Activated CD4-positive, alpha-beta memory T cell treated with anti-CD3 and anti-CD28 coated beads, Interleukin-2, amount 10 ng/mL, durations not matched to agents 7 days and 5 days (primary cell): Measurements from ENCODE around the gene SCGB1C2. TPM values are rescaled to one million over a fixed set of nuclear protein-coding genes. Genes with fewer than 3 reads are reported as not detected.
A peak's percentile ranks its signal among the peaks of the same experiment; 100 is the strongest.

Experiments used
- CTCF ChIA-PET: fragments of 350-600 bp; sonication (Branson Sonifier 250); formaldehyde crosslinking; loops from one replicate; lab custom pipeline; 2021; ENCODE audit warnings: antibody characterized with exemption, inconsistent platforms; lab: Charles Lee
- POLR2A ChIA-PET: fragments of 350-600 bp; sonication (Branson Sonifier 250); formaldehyde crosslinking; loops from one replicate; lab custom pipeline; 2021; ENCODE audit warnings: antibody characterized with exemption; lab: Charles Lee
- DNase-seq: peaks from one replicate; pipeline ENCODE4 v3.0.0-alpha.2; 2020
- H3K27ac Mint-ChIP-seq: one replicate; pipeline ENCODE4 v1.8.0; 2021; ENCODE audit warnings: mild to moderate bottlenecking, mixed read lengths
- H3K27me3 Mint-ChIP-seq: one replicate; pipeline ENCODE4 v1.8.0; 2021; ENCODE audit warnings: mixed read lengths
- H3K36me3 Mint-ChIP-seq: one replicate; pipeline ENCODE4 v1.8.0; 2021; ENCODE audit warnings: low read depth, mixed read lengths
- H3K4me1 Mint-ChIP-seq: one replicate; pipeline ENCODE4 v1.8.0; 2021; ENCODE audit warnings: mixed read lengths
- H3K4me3 Mint-ChIP-seq: one replicate; pipeline ENCODE4 v1.8.0; 2021; ENCODE audit warnings: mild to moderate bottlenecking, mixed read lengths
- H3K9me3 Mint-ChIP-seq: one replicate; pipeline ENCODE4 v1.8.0; 2021; ENCODE audit warnings: mixed read lengths
- total RNA-seq, 2 experiments: library from RNA; stranded (reverse); gene quantifications; one replicate each; pipeline ENCODE4 v1.2.3, GENCODE V29; 2021

Gene SCGB1C2
- total RNA-seq, 2 experiments from 2014 or later: not detected

DNA sequence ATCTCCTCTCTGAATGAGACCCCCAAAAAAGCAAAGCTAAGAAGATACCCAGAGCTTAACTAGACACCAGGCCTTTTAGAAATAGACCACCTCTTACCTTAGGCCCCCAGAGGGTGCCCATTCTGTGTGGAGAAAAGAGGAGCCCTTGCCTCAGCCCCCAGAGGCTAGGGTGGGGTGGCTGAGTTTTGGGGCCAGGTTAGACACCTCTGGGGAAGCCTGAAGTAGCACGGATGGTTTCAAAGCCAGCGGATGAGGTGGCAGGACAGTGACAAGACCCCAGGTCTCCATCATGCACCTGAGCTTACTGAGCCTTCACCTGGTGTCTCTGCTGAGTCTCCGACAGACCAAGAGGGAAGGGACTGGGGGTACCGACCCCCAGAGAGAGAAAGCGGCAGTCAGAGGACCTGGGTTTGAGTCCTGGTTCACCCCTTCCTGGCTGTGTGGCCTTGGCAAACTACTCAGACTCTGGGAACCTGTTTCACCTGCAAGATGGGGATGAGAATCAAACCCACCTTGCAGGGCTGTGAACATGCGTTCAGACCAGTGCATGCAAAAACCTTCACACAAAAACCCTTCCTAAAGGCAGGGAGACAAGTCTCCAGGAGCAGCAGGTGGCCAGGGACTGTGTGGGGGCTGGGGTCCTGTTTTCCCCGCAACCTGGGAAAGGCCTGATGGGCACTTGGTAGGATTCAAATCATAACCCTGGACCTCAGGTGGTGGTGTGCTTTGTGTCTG, 7.7 kb downstream of the SCGB1C2 start:
- CTCF ChIA-PET: interaction anchor here (1.2 kb wide), 1 partner anchor 267 kb away, joined by 3 read pairs; no protein-coding TSS in a partner anchor
- Mint-ChIP-seq H3K4me1 (peaks cover 1% of the 10 kb centered on the region), H3K4me3 (no peak overlapping the region), H3K27me3 (peaks cover 4% of the 10 kb centered on the region), H3K9me3 (no peaks in the 10 kb centered on the region), H3K27ac (no peak overlapping the region), H3K36me3 (no peaks in the 10 kb centered on the region)
- POLR2A ChIA-PET: no interaction called here
- peak; percentile 15 for DNase-seq

DNA sequence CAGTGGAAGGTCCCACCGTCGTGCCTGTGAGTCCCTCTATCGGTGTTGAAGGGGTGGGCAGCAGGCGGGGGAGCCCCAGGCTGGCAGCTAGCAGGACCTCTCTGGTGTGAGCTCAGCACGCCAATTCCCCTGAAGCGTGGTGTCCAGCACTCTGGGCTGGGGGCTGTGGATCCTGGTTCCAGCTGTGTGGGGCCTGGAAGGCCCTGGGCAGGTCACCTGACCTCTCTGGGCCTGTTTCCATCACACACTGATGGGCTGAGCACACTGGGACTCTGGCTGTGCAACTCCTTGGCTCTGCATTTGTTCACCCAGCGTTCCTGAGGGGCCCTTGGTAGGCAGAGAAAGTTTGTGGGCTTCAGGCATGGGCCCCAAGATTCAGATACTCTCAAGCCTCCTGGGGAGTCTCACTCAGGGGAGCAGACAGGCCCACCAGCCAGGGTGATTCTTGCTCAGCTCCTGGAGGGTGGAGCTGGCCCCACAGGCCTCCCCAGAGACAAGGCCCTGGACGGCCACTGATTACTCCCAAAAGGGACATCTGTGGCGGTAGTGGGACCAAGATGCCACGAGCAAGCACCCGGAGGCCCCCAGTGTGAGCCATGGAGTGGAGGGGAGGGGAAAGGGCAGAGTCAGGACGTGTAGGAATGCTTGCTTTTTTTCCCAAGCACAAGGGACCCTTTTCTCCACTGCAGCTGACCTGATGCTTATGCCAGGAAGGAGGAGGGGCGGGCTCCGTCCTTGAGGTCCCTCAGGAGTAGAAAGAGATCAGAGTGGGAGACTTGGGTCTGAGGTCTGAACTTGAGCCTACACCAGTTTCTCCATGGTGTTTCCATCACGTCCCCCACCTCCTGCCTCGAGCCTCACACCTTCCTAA, 8.5 kb downstream of the SCGB1C2 start:
- Mint-ChIP-seq H3K4me3 (no peak overlapping the region), H3K27ac (no peak overlapping the region), H3K9me3 (no peaks in the 10 kb centered on the region), H3K4me1 (peaks cover 1% of the 10 kb centered on the region), H3K27me3 (peaks cover 5% of the 10 kb centered on the region), H3K36me3 (no peaks in the 10 kb centered on the region)
- CTCF ChIA-PET: no interaction called here
- POLR2A ChIA-PET: no interaction called here
- no peak for DNase-seq

GRCh38 chr17:146546-146945, 9.2 kb downstream of the SCGB1C2 start:
- DNase-seq: no peak
- H3K9me3 Mint-ChIP-seq: no peaks in the 10 kb centered on the region
- ChIA-PET POLR2A (no interaction called here), CTCF (no interaction called here)
- no peak overlapping the region for H3K4me3 Mint-ChIP-seq
- H3K27me3 Mint-ChIP-seq: peaks cover 5% of the 10 kb centered on the region
- H3K36me3 Mint-ChIP-seq: no peaks in the 10 kb centered on the region
- no peak overlapping the region for H3K27ac Mint-ChIP-seq
- peaks cover 1% of the 10 kb centered on the region for H3K4me1 Mint-ChIP-seq

DNA sequence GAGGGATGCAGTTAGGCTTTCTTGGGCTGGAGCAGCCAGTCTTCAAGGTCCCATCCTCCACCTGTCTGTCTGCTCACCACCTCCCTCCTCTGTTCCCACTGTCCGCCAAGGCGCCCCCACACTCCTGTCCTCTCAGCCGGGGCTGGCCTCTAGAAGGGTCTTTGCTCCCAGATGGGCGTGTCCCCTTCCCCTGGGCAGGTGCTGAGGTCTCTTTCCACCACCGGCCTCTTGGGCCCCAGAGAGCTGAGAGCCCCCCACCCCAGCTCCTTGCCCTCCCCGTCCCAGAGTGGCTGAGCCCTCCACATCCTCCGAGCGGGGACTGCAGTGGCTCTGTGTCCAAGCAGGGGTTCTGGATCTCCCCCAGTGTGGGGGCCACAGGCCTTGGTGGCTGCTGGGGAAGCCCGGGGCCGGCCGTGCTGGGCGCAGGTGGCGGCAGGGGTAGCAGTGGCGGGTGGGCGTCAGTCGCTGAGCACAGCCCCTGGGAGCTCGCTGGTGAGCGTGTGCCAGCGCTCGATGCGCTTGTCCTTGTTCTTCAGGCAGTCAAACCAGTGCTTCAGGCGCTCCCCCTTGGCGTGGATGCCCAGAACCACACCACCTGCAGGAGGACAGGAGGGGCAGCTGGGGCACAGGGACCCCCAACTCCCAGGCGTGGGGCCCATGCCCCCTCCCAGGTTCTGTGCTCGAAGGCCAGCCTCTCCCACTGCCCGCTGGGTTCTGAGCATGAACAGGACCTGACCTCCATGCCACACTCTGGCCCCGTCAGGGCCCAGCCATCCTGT, 9.8 kb downstream of the SCGB1C2 start:
- Mint-ChIP-seq H3K36me3 (no peaks in the 10 kb centered on the region), H3K4me3 (no peak overlapping the region), H3K9me3 (no peaks in the 10 kb centered on the region), H3K27me3 (peaks cover 5% of the 10 kb centered on the region), H3K4me1 (peaks cover 1% of the 10 kb centered on the region), H3K27ac (no peak overlapping the region)
- no peak for DNase-seq
- CTCF ChIA-PET: no interaction called here
- POLR2A ChIA-PET: no interaction called here

DNA sequence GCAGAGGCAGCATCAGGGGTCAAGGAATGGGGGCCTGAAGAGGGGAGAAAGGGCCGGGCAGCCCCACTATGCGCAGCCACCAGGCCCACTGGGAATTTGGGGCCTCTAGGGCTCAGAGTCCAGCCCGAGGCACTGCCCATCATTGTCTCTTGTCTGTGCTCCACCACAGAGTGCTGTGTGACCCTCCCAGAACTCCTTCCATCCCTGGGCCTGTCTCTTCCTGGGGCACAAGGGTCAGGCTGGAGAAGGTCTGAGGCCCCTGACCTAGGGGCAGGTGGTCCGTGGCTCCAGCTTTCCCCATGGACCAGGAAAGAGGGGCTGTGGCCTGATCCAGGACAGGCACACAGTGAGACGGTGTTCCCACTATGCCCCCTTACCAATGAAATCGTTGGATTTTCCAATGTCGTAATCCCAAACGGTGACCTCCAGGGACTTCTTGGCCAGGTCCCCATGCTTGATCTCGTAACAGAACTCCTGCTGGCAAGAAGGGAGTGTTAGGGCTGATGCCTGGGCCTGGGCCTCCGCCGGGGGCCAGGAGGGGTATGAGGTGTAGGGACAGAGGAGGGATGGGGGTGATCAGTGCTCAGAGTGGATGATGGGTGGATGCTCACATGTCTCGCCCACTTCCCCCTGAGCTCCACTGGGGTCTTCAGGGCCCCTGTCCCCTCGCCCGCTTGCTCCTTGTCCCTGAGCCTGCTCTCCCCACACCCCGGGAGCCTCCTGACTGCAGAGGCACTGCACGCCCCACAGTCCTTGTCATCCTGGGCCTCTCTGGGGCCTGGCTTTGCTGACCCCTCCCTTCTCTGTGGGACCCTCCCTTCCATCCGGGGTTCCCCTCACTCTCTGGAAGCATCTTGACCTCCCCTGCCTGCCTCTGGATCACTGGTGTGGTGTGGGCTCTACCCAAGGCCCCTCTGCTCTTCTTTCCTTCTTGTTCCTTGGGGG, 10.7 kb downstream of the SCGB1C2 start:
- Mint-ChIP-seq H3K9me3 (no peaks in the 10 kb centered on the region), H3K4me1 (peaks cover 1% of the 10 kb centered on the region), H3K27me3 (peaks cover 5% of the 10 kb centered on the region), H3K27ac (no peak overlapping the region), H3K36me3 (no peaks in the 10 kb centered on the region), H3K4me3 (no peak overlapping the region)
- DNase-seq: no peak
- POLR2A ChIA-PET: no interaction called here
- CTCF ChIA-PET: no interaction called here

- CTCF ChIA-PET: interaction anchor here (1.3 kb wide), 1 partner anchor 263 kb away, joined by 3 read pairs; no protein-coding TSS in a partner anchor
- H3K4me3 Mint-ChIP-seq: no peak overlapping the region
- POLR2A ChIA-PET: no interaction called here
- no peak overlapping the region for H3K27ac Mint-ChIP-seq
- H3K36me3 Mint-ChIP-seq: no peaks in the 10 kb centered on the region
- DNase-seq: no peak
- no peaks in the 10 kb centered on the region for H3K9me3 Mint-ChIP-seq
- peaks cover 1% of the 10 kb centered on the region for H3K27me3 Mint-ChIP-seq
- no peaks in the 10 kb centered on the region for H3K4me1 Mint-ChIP-seq
Measured at GRCh38 chr17:148757-149156, 11.4 kb downstream of the SCGB1C2 start.

GRCh38 chr17:149231-149630, 11.9 kb downstream of the SCGB1C2 start:
- Mint-ChIP-seq H3K27me3 (peaks cover 1% of the 10 kb centered on the region), H3K36me3 (no peaks in the 10 kb centered on the region), H3K4me3 (no peak overlapping the region), H3K9me3 (no peaks in the 10 kb centered on the region), H3K27ac (no peak overlapping the region), H3K4me1 (no peaks in the 10 kb centered on the region)
- no peak for DNase-seq
- POLR2A ChIA-PET: no interaction called here
- CTCF ChIA-PET: interaction anchor here (1.3 kb wide), 1 partner anchor 262 kb away, joined by 3 read pairs; no protein-coding TSS in a partner anchor

- ChIA-PET CTCF (interaction anchor here (0.6 to 1.3 kb wide), 2 partner anchors 262 to 764 kb away, joined by 3 read pairs; no protein-coding TSS in a partner anchor), POLR2A (no interaction called here)
- no peak overlapping the region for H3K27ac Mint-ChIP-seq
- peaks cover 1% of the 10 kb centered on the region for H3K27me3 Mint-ChIP-seq
- no peaks in the 10 kb centered on the region for H3K36me3 Mint-ChIP-seq
- no peak overlapping the region for H3K4me3 Mint-ChIP-seq
- H3K4me1 Mint-ChIP-seq: no peaks in the 10 kb centered on the region
- no peak for DNase-seq
- no peaks in the 10 kb centered on the region for H3K9me3 Mint-ChIP-seq
Measured at GRCh38 chr17:149897-150584, 12.7 kb downstream of the SCGB1C2 start.

DNA sequence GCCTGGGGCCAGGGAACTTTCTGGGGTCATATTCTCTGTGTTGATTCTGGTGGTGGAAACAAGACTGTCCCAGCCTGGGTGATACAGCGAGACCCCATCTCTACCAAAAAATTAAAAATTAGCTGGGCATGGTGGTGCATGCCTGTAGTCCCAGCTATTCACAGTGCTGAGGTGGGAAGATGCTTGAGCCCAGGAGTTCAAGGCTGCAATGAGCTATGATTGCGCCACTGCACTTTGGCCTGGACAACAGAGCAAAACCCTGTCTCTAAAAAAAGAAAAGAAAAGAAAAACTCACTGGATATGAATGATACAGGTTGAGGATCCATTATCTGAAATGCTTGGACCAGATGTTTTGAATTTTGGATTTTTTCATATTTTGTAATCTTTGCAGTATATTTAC, 13.6 kb downstream of the SCGB1C2 start:
- Mint-ChIP-seq H3K4me1 (no peaks in the 10 kb centered on the region), H3K27me3 (peaks cover 1% of the 10 kb centered on the region), H3K4me3 (no peak overlapping the region), H3K36me3 (no peaks in the 10 kb centered on the region), H3K27ac (no peak overlapping the region), H3K9me3 (no peaks in the 10 kb centered on the region)
- ChIA-PET CTCF (no interaction called here), POLR2A (no interaction called here)
- no peak for DNase-seq

GRCh38 chr17:151886-152859, 14.8 kb downstream of the SCGB1C2 start:
- no peaks in the 10 kb centered on the region for H3K36me3 Mint-ChIP-seq
- H3K9me3 Mint-ChIP-seq: no peaks in the 10 kb centered on the region
- peaks cover 1% of the 10 kb centered on the region for H3K27me3 Mint-ChIP-seq
- H3K4me1 Mint-ChIP-seq: no peaks in the 10 kb centered on the region
- H3K4me3 Mint-ChIP-seq: no peak overlapping the region
- no peak for DNase-seq
- ChIA-PET POLR2A (no interaction called here), CTCF (interaction anchor here (0.9 kb wide), 1 partner anchor 547 kb away, joined by 4 read pairs; no protein-coding TSS in a partner anchor)
- H3K27ac Mint-ChIP-seq: no peak overlapping the region
